ENCODE results near the gene SLC25A36.
A peak's percentile ranks its signal among the peaks of the same experiment; 100 is the strongest.
"Not testable (repeated sequence)": the region's sequence is repeated elsewhere in the genome, so short reads cannot be mapped to it uniquely, and the experiment has no call there.

Gene SLC25A36

DNA sequence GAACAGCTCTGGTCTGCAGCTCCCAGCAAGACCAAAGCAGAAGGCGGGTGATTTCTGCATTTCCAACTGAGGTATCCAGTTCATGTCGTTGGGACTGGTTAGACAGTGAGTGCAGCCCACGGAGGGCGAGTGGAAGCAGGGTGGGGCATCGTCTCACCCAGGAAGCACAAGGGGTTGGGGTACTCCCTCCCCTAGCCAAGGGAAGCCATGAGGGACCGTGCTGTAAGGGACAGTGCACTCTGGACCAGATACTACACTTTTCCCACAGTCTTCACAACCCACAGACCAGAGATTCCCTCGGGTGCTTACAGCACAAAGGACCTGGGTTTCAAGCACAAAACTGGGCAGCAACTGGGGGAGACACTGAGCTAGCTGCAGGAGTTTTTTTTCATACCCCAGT lies 8.5 kb upstream of the SLC25A36 start:
- DNase-seq: no peak

DNA sequence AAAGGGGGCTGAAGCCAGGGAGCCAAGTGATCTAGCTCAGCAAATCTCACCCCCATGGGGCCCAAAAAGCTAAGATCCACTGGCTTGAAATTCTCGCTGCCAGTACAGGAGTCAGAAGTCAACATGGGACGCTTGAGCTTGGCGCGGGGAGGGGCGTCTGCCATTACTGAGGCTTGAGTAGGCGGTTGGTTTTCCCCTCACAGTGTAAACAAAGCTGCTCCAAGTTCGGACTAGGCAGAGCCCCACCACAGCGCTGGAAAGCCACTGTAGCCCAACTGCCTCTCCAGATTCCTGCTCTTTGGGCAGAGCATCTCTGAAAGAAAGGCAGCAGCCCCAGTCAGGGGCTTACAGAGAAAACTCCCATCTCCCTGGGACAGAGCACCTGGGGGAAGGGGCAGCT lies 8.1 kb upstream of the SLC25A36 start:
- no peak for DNase-seq

DNA sequence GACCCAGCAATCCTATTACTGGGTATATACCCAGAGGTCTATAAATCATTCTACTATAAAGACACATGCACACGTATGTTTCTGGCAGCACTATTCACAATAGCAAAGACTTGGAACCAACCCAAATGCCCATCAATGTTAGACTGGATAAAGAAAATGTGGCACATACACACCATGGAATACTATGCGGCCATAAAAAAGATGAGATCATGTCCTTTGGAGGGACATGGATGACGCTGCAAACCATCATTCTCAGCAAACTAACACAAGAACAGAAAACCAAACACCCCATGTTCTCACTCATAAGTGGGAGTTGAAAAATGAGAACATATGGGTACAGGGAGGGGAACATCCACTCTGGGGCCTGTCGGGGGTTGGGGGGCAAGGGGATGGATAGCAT lies 2.3 kb upstream of the SLC25A36 start:
- not testable (repeated sequence) for DNase-seq

DNA sequence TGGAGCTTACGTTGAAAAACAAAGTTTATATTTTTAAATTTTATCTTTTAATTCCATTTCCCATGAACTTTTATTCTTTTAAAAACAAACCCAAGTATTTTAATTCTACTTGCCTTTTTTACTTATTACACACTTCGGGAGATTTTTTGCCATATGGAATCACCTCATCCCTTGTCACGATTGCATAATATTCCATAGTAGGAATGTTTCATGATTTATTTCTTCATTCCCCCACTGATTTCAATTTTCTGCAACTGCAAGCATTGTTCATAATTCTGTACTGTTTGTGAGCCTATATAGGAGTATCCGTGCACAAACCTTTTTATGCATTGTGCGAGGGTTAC lies 574 bp upstream of the SLC25A36 start:
- DNase-seq: no peak

DNA sequence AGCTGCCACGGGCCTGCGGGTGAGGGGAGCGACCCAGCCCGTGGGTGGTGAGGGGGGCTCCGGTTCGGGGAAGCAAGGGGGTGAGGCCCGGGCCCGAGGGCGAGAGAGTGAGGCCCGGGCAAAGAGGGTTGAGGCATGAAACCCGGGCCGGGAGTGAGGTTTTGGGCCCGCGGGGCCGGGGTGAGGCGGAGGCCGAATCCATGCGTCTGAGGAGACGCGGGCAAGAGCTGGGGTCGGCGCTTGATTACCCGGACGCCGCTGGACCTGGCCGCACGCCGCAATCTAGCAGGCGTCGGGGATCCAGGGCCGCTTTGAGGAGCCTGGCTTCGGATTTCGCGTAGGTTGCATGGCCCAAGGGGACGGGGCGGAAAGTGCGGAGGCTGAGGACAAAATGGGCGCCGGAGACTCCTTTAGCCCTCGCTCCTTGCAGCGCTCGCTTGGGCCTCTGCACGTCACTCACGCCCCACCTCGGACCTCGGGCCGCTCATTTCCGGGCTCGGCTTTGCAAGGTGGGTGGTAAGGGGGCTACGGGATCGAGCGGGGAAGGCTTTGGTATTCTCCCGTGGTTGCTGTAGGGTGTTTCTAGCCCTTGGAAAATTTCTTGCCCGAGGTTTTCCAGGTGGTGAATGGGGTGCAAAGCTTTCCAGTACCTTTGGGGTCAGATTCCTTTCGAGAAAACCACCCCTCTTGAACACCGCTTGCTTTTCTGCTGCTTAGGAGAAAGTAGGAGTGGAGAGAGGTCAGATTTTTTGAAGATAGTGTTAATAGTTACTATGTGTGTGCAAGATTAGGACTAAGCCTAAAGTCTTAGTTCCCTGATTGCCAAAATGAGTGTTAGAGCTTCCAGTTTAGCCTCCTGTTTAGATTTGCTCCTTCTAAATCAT lies 827 bp downstream of the SLC25A36 start:
- DNase-seq: peak in 1 of 2 donors; percentile 50

DNA sequence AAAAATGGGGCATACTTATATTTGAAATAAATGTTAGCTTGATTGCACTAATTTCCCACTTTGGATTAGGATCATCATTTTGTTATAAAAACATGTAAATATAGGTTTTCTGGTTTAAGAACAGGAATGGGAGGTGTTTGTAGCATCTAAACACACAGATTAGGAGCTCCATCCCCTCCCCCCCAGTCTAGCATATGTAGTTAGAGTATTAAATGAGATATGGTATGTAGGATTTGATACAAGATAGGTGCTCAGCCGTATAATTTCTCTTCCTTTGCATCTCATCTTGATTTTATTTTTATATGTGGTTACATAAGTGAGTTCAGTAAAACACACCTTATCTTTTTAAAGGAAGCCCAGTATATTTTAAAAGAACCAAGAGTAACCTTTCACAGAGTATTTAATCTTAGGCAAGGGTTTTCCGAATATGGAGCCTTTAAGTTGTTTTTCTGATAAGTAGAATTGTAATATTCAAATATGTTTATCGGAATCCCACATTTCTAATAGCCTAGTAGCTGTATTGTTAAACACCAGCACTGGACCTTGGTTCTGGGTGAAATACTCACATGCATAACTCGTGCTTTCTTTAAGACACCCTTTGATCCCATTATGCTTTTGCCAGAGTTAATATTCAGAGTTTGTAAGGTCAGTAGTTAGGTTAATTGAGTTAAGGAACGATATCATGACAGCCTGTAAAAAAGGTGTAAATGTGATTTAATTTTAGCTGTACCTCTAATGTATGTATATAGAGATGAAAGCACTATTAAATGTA lies 2.3 kb downstream of the SLC25A36 start:
- DNase-seq: no peak

DNA sequence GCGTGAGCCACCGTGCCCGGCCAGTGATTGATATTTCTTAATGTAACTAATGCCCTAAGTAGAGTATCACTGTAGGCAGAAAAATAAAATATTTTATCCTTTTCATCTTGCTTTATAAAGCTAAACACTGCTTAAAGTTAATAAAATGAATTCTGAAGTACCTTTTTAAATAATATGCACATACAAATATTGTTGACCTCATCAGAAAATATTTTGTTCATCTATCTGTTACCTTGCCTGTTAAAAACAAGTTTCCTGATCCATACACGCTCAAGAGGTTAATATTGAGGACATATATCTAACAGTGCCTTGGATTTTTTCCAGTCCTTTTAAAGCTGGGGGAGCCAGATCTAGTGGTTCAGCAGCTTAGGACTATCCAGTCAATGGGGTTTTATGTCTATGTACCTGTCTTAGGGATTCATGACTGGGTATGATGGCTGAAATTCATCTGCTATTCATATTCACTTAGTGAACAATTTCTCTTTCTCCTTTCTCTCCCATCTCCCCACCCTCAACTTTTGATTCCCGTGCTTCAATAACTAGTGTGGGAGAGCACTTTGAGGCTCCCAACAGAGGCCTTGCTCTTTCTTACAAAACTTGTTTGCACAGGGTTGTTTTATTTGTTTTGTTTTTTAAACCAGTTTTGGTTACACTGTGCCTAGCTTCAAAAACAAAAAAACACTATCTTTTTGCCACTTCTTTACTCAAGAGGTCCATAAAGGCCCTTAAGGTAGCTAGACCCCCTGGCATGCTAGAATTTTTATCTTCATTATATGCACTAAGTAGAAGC lies 7.0 kb downstream of the SLC25A36 start:
- DNase-seq: no peak

DNA sequence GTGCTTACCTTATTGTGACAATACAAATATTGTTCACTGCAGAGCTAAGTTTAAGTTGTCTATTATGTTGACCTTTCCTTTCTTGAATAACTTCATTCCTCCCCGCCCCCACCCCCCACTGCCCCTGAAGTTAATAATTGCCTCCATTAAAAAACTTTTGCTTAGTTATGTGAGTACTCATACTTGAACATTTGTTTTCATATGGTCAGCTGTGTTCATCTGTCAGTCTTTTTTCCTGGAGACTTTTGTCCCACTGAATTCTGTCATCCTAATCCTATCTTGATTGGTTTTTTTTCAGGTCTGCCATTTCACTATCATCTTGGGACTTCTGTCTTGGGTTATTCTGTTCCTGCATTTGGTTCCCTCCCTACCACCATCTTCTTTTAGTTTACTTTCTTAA lies 8.5 kb downstream of the SLC25A36 start:
- no peak for DNase-seq

DNA sequence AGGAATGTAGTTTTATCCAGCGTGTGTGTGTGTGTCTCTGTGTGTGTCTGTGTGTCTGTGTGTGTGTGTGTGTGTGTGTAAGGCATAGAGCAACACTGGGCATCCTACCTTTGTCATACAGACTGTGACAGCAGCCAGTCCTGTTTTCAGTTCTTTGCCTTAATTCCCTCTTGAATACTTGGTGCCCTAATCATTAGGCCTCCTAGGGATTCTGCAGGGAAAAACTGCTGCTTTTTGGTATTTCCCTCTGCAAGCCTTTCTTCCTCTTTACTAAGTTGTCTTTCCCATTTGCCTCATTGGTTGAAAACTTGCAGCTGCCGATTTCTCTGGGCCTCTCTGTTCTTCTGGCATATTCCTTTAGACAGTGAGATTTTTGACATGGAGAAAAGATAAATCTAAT lies 9.2 kb downstream of the SLC25A36 start:
- DNase-seq: no peak

DNA sequence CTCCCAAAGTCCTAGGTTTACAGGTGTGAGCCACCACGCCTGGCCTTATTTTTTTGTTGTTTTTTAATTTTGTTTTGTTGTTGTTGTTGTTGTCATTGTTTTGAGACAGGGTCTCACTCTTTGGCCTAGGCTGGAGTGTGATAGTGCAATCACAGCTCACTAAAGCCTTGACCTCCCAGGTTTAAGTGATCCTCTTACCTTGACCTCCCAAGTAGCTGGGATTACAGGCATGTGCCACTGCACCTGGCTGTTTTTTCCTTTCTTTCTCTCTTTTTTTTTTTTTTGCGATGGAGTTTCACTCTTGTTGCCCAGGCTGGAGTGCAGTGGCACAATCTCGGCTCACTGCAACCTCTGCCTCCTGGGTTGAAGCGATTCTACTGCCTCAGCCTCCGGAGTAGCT lies 10.1 kb downstream of the SLC25A36 start:
- DNase-seq: not testable (repeated sequence)

DNA sequence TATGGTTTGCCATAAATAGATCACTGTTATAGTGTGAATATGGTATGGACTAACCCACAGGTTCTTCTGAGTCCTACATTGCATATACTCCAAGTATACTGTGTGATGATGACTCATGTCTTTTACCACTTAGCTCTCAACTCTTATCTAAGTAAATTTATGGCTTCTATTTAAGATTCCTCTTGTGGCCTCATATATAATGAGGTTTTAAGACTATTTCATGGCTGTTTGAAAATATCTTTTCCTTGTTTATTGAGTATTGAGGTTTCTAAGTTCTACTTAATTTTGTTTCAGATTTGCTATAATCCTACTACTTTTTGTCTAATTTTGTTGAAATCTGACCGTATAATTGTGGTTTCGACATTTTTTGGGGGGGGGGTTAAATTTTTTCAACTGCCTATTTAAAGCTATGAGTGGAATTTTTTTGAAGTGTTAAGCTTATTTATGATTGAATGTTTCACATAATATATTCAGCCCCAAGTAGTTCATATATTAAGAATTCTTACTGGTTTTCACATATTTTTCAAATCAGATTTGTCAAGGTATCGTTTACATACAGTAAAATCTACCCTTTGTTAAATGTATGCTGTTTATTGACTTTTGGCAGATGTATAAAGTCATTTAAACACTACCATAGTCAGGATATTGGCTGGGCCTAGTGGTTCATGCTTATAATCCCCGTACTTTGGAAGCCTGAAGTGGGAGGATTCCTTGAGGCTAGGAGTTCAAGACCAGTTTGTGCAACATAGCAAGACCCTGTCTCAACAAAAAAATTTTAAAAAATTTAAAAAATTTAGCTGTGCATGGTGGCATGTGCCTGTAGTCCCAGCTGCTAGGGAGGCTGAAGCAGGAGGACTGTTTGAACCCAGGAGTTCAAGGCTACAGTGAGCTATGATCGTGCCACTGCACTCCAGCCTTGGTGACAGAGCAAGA lies 11.7 kb downstream of the SLC25A36 start:
- DNase-seq: peak in 1 of 2 donors; percentile 34

DNA sequence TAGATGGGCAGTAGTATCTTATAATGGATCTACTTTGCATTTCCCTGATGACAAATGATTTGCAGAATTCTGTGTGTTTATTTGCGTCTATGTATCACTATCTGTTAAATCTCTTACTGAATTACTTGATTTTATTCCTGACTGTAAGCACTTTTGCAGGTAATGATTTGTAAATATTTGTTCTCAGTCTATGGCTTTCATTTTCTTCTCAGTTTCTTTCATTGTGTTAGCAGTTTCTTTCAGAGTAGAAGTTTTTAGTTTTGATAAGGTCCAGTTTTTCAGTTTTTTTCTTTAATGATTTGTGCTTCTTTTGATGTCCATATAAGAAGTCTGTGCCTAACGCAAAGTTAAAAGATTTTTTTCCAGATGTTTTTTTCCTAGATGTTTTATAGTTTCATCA lies 12.9 kb downstream of the SLC25A36 start:
- DNase-seq: no peak

DNA sequence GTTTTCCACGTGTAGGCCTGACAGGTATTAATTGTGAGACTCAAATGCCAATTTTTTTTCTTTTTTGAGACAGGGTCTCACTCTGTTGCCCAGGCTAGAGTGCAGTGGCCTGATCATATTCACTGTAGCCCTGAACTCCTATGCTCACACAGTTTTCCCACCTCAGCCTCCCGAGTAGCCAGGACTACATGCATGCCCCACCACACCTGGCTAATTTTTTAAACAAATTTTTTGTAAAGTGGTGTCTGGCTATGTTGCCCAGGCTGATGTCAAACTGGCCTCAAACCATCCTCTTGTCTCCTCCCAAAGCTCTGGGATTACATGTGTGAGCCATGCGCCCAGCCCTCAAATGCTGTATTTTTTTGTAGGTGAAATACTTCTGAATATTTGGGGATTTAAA lies 14.0 kb downstream of the SLC25A36 start:
- no peak for DNase-seq

DNA sequence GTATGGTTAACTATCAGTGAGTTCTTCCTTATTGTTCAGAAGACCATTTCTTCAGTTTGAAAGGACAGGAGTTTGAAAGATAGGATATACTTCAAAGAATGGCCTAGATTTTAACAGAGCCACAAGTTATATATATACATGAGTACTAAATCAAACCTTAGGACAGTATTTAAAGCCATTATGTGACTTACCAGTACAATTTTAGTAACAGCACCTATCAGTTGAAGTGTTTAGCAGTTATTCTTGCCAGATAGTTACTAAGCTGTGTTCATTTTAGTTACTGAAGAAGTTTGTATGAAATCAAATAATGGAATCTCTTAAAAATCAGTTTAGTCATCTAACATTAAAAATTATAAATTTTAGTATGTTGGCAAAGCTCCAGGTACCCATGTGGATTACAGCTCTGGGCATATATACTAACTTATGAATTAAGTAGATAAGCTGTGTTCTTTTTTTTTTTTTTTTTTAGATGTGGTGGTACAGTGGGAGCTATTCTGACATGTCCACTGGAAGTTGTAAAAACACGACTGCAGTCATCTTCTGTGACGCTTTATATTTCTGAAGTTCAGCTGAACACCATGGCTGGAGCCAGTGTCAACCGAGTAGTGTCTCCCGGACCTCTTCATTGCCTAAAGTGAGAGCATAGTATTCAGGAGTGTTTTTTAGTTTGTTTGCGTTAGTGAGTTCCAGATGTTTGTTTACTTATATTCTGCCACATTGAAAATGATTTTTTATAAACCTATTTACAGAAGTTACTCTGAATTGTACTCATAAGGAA lies 14.6 kb downstream of the SLC25A36 start:
- no peak for DNase-seq

DNA sequence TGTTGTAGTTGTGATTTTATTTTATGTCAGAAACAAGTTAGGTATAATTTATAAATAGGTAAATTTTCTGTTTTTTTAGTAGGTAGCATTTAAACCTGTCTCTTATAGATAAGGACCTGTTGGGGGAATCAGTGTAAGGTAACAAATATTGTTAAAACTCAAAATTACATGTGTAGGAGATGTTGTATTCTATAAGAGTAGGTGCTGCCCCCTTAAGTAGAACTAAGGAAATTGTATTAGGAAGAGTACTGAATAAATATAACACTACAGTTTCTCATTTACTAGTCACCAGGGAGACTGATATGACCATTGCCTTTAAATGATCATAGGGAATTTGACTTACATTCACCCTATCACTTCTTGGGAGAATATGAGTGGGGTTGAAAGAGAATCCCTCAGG lies 31.2 kb downstream of the SLC25A36 start:
- DNase-seq: peak in 1 of 2 donors; percentile 62

DNA sequence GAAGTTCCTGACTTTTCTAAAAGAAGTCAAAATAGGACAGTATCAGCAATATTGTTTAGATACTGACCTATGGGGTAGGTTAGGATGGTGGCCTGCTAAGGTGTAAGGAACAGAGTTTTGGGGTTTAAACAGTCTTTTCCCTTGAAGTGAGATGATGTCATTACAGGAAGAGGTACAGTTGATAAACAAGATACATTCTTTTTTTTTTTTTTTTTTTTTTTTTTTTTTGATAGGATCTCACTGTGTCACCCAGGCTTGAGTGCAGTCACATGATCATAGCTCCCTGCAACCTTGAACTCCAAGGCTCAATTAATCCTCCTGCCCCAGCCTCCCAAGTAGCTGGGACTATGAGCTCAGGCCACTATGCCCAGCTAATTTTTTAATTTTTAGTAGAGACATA lies 33.3 kb downstream of the SLC25A36 start:
- no peak for DNase-seq

DNA sequence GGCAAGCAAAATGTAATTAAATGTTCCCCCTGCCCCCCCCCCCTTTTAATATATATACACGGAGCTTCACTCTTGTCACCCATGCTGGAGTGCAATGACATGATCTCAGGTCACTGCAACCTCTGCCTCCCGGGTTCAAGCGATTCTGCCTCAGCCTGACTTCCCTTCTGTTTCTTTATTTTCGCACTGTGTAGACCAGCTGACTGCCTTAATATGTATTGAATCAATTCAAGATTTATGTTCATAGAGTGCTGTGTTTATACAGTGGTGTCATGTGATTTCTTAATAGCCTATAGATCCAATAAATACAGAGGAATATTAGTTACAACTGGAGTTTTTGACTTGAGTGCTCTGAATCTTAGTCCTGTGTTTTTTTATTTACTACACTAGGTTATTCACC lies 39.0 kb downstream of the SLC25A36 start:
- no peak for DNase-seq

DNA sequence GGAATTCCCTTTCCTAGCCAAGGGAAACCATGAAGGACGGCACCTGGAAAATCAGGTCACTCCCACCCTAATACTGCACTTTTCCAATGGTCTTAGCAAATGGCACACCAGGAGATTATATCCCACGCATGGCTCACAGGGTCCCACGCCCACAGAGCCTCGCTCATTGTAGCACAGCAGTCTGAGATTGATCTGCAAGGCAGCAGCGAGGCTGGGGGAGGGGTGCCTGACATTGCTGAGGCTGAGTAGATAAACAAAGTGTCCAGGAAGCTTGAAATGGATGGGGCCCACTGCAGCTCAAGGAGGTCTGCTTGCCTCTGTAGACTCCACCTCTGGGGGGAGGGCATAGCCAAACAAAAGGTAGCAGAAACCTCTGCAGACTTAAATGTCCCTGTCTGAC lies 46.2 kb downstream of the SLC25A36 start:
- not testable (repeated sequence) for DNase-seq

DNA sequence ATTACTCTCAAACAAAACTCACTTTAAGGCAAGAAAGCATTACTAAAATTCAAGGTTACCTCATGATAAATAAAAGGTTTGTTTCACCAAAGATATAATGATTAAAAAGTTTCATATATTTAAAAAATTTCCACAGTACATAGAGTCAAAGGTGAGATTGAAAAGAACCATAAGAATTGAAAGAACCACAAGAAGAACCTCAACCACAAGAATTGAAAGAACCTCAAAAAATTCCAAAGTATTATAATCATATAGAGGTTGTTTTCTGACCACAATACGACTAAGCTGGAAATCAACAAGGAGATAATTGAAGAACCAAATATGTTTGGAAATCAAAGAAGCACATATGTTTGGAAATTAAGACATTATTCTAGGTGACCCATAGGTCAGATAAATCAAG lies 52.7 kb downstream of the SLC25A36 start:
- DNase-seq: no peak

DNA sequence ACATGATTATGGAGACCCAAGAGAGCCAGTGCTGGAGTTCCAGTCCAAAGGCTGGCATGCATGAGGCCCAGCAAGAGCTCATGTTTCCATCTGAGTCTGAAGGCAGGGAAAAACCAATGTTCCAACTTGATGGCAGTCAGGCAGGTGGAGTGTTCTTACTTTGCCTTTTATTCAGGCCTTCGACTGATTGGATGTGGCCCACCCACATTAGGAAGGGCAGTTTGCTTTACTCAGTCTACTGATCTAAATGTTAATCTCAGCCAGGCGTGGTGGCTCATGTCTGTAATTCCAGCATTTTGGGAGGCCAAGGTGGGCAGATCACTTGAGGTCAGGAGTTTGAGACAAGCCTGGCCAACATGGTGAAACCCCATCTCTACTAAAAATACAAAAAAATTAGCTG lies 53.2 kb downstream of the SLC25A36 start:
- not testable (repeated sequence) for DNase-seq

DNA sequence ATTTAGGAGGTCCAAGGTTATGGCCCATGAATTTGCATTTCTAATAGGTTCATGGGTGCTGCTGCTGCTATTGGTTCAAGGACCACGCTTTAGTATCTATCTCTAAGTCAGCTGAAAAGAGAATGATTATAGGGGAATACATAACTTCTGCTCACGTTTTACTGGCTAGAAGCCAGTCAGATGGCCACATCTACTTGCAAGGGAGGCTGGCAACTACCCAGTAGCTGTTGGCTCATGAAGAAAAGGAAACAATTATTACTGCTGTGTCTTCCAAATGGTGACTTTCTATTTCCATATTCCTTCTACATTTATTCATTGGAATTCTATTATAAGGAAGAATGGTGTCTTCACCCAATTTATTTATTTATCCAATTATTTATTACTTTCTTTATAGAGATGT lies 54.2 kb downstream of the SLC25A36 start:
- DNase-seq: no peak

Data from bone marrow (tissue), 2 donors.